ENCODE measurements around the gene PCSK4.

DNA sequence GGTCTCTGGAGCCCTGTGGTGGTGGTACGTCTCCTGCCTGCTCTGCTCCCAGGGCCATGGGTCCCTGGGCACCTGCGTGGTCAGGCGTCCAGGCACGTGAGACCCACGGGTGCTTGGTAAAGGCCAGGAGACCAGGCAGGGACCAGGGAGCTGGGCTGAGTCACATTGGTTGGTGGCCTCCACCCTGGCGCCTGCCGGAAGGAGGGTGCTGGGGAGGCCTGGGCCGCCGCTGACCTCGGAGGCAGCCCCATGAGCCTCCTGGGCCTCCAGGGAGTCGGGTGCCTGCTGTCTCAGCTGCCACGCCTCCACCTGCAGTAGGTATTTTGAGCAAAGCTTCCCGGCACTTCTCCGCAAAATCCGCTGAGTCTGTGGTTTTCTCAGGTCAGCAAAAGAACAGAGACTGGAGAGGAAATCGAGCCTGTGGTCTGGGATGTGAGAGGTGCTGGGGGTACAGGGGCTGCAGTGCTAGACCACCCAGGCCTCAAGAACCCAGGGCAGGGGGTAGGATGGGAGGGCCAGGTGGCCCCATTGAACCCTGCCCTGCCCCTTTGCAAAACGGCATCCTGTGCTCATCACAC is 30.1 kb upstream of the PCSK4 start:
- TF ChIP-seq, protein P1, sequence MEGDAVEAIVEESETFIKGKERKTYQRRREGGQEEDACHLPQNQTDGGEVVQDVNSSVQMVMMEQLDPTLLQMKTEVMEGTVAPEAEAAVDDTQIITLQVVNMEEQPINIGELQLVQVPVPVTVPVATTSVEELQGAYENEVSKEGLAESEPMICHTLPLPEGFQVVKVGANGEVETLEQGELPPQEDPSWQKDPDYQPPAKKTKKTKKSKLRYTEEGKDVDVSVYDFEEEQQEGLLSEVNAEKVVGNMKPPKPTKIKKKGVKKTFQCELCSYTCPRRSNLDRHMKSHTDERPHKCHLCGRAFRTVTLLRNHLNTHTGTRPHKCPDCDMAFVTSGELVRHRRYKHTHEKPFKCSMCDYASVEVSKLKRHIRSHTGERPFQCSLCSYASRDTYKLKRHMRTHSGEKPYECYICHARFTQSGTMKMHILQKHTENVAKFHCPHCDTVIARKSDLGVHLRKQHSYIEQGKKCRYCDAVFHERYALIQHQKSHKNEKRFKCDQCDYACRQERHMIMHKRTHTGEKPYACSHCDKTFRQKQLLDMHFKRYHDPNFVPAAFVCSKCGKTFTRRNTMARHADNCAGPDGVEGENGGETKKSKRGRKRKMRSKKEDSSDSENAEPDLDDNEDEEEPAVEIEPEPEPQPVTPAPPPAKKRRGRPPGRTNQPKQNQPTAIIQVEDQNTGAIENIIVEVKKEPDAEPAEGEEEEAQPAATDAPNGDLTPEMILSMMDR (conservative IDR thresholded peaks at IDR 0.05; ENCODE audit: low read depth, low read length) = no peak
- no peak for TF ChIP-seq EZH2 (IDR thresholded peaks at IDR 0.05; ENCODE audit: low read length, unreplicated experiment)
- no peak for TF ChIP-seq EZH2phosphoT487 (IDR thresholded peaks at IDR 0.05; ENCODE audit: borderline replicate concordance, low read length)
